HL-60 (cell line): ENCODE measurements around the gene LMOD1.

Source experiments
- DNase-seq, 2 experiments: peaks; one replicate each; pipeline ENCODE4 v3.0.0-alpha.2; 2010 to 2020; ENCODE audit warnings: low read depth in 1 of 2, low spot score in 1 of 2
- H3K27ac ChIP-seq: fragments of 250-450 bp; sonication (Bioruptor Pico); replicated peaks from 2 replicates; pipeline ENCODE4 v1.5.1; 2020; ENCODE audit warnings: mild to moderate bottlenecking, moderate library complexity
- H3K27me3 ChIP-seq: fragments of 250-450 bp; sonication (Bioruptor Pico); 2 replicates; pipeline ENCODE4 v1.5.1; 2021; ENCODE audit warnings: mild to moderate bottlenecking, moderate library complexity; ENCODE audit not compliant: insufficient read depth, poor library complexity, severe bottlenecking
- H3K4me3 ChIP-seq: replicated peaks from 2 replicates; pipeline ENCODE4 v1.5.1; 2011; ENCODE audit warnings: mild to moderate bottlenecking, control low read depth, low read length; ENCODE audit not compliant: insufficient read depth
- CTCF ChIP-seq: IDR thresholded peaks from one replicate; pipeline ENCODE4 v1.5.1; 2011; ENCODE audit warnings: low read length, control low read depth, inconsistent platforms; ENCODE audit not compliant: insufficient read depth
- GABPA ChIP-seq: IDR thresholded peaks from 2 replicates; pipeline ENCODE4 v1.6.1; 2012; ENCODE audit warnings: low read depth
- POLR2AphosphoS5 ChIP-seq: IDR thresholded peaks from 2 replicates; pipeline ENCODE4 v1.6.1; 2012; ENCODE audit warnings: low read depth
- SPI1 ChIP-seq: IDR thresholded peaks from 2 replicates; pipeline ENCODE4 v1.6.1; 2012; ENCODE audit warnings: low read depth, mild to moderate bottlenecking, borderline replicate concordance
- TF ChIP-seq, protein P1 (sequence below): IDR thresholded peaks from 2 replicates; pipeline ENCODE4 v1.6.1; 2012; ENCODE audit warnings: low read depth; ENCODE audit not compliant: insufficient replicate concordance

Gene LMOD1

DNA sequence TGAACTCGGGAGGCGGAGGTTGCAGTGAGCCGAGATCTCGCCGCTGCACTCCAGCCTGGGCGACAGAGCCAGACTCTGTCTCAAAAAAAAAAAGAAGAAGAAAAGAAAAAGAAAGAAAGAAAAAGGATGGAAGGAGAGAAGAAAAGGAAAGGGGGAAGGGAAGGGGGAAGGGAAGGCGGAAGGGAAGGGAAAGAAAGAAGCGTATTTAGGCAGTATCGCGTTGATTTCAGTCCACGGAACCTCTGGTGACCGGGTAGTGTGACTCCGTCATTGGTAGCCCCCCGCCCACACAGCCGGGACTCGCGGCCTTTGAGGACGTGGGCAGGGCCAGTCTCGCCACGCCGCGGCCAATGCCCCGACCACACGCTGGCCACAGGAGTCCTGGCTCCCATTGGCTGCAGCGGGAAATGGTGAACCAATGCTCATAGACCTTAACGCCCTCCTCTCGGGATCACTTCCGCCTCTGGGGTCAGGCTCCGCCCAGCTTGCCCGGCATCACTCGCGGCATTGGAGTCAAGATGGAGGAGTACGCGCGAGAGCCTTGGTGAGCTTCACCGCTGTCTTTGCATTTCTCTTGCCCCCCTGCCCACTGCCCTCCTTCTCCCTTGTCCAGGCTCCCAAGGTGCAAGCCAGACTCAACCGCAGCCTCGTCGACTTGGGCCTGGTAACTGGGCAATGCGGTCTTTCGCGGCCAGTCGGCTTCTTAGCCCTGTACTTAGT lies 8.8 kb upstream of the LMOD1 start, which contains the start of gene TIMM17A:
TIMM17A (plus strand) TSS at position 495 of the 720 bp plus-strand sequence; CDS start at position 519, 24 bp downstream.
- Histone ChIP-seq H3K27ac (peak within 1 kb of the TSS; percentile 88), H3K27me3 (no peaks in the 10 kb centered on the region)
- peak; percentile 97 to 98 for DNase-seq

GRCh38 chr1:201954263-201955008 lies 8.1 kb upstream of the LMOD1 start:
- TF ChIP-seq POLR2AphosphoS5: no peak
- no peak for TF ChIP-seq GABPA
- TF ChIP-seq SPI1: no peak
- DNase-seq: no peak
- H3K4me3 ChIP-seq: peak overlapping the region; percentile 91
- H3K27ac ChIP-seq: peak overlapping the region; percentile 88
- H3K27me3 ChIP-seq: no peaks in the 10 kb centered on the region

More for the DNA sequence above, 8.8 kb upstream of the LMOD1 start, which contains the start of gene TIMM17A:
- TF ChIP-seq GABPA (peak; percentile 71), CTCF (no peak), SPI1 (peak; percentile 64; the same call in 1 of the 2 replicates), POLR2AphosphoS5 (peak; percentile 99)
- TF ChIP-seq, protein P1, sequence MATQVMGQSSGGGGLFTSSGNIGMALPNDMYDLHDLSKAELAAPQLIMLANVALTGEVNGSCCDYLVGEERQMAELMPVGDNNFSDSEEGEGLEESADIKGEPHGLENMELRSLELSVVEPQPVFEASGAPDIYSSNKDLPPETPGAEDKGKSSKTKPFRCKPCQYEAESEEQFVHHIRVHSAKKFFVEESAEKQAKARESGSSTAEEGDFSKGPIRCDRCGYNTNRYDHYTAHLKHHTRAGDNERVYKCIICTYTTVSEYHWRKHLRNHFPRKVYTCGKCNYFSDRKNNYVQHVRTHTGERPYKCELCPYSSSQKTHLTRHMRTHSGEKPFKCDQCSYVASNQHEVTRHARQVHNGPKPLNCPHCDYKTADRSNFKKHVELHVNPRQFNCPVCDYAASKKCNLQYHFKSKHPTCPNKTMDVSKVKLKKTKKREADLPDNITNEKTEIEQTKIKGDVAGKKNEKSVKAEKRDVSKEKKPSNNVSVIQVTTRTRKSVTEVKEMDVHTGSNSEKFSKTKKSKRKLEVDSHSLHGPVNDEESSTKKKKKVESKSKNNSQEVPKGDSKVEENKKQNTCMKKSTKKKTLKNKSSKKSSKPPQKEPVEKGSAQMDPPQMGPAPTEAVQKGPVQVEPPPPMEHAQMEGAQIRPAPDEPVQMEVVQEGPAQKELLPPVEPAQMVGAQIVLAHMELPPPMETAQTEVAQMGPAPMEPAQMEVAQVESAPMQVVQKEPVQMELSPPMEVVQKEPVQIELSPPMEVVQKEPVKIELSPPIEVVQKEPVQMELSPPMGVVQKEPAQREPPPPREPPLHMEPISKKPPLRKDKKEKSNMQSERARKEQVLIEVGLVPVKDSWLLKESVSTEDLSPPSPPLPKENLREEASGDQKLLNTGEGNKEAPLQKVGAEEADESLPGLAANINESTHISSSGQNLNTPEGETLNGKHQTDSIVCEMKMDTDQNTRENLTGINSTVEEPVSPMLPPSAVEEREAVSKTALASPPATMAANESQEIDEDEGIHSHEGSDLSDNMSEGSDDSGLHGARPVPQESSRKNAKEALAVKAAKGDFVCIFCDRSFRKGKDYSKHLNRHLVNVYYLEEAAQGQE: peak; percentile 71
- H3K4me3 ChIP-seq: peak within 1 kb of the TSS; percentile 91

- TF ChIP-seq POLR2AphosphoS5 (no peak), SPI1 (no peak), GABPA (no peak), CTCF (no peak)
- TF ChIP-seq, protein P1: no peak
- peaks cover 17% of the 10 kb centered on the region for H3K27me3 ChIP-seq
These were observed 3.1 kb upstream of the LMOD1 start for GRCh38 chr1:201949491-201949890.

GRCh38 chr1:201947697-201948008 lies 1.3 kb upstream of the LMOD1 start:
- Histone ChIP-seq H3K4me3 (no peak overlapping the region), H3K27ac (no peak overlapping the region), H3K27me3 (peaks cover 17% of the 10 kb centered on the region)
- TF ChIP-seq GABPA: no peak
- TF ChIP-seq POLR2AphosphoS5: no peak
- TF ChIP-seq, protein P1: no peak
- TF ChIP-seq SPI1: no peak
- TF ChIP-seq CTCF: no peak
- no peak for DNase-seq

More at GRCh38 chr1:201949491-201949890, 3.1 kb upstream of the LMOD1 start:
- Histone ChIP-seq H3K4me3 (no peak overlapping the region), H3K27ac (no peak overlapping the region)
- DNase-seq: no peak
